HG03520 (cell line): Measurements from ENCODE around the gene AGBL1.

Experiments used
- ATAC-seq: cut with Tn5 transposase; IDR thresholded peaks from one replicate; pipeline ENCODE4 v1.9.1; 2021; ENCODE audit warnings: mild to moderate bottlenecking, moderate library complexity; ENCODE audit not compliant: unreplicated experiment

The AGBL1 gene

DNA sequence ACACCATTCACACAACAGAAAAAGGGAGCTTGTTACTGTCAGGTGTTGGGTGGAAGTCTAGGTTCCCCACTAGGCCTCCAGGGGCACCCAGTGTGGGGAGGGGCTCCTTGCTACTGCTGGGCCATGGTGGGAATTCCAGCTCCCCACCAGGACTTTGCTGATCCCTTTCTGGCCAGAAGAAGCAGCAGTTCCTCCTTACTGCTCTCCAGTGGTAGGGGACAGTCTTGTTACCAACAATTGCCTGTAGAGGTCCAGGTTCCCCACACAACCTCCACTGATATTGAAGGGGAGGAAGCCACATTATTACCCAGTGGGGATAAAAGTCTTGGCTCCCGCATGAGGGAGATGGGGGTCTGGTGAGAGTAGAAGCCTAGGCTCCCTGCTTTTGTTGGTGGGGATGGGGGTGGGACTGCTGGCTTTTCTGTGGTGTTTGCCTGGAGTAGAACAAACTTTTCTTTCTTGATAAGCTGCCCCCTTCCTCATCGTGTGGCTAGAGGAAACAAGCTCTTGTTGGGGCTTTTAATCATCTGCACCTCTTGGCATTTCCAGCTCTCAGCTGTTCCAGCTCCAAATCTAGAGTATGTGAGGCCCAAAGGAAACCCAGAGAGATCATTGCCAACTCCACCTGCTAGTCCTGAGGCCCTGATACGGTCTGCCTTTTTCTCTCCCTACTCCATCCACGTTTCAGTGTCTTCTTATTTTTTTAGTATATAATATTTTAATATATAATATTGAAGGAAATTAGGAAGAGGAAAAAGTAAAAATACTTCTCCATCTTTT, 824.2 kb downstream of the AGBL1 start:
- ATAC-seq = no peak

DNA sequence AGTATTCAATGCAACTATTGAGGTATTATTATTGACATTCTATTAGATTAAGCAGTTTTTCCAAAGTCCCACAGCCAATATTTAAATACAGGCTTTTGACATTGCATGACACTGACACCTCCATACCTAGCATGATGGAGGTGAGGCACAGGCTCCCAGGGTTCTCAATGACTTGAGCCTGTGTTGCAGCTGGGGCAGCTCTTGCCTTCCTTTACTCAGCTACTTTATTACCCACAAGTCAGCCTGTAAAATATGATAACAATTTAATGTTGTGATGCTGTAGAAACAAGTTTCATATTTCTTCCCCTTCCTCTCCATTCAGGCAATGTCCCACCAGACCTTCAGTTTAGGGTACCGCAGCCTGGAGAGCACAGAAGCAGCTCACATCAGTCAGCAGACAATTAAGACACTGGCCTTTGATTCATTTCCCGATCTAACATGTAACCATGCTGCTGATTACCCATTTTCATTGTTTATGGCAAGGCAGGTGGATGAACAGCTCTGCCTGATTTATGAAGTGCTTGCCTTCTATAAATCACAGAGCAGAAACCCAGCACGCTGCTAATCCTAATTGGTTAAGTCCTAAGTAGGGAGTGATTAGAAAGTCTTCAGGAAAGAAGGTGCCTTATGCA, 826.1 kb downstream of the AGBL1 start:
- no peak for ATAC-seq

DNA sequence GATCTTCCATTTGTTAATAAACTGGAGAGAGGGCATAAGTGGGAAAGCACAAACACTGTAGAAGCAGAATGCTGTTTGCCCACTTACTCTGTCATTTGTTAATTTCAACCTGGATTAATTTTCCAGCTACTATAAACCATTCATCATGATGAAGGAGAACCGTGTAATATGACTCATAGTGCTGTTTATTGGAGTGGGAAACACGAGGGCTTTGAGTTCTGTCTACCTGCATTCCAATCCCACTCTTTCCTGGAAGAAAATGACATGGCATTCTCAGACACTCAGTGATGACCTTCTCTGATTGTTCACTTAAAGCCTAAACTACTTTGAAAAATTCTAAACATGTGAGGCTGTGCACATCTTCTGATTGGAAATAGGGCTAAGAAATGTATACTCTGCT, 826.7 kb downstream of the AGBL1 start:
- ATAC-seq = no peak

DNA sequence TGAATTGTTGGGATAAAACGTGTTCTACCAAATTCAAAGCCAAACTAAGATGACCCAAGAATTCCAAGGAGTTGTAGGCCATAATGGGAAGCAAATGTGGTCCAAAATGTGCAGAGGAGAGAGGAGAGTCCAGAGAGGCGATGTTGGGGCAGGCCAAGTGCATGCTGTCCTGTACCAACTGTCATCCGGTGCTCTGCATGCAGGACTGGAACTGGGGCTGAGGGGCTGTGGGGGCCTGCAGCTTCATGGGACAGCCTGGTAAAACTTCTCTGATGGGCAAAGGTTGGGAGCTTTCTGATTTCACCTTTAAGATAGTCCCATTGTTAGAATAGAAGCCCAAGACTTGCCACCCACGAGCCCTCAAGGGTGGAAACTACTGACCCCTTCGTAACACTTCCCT, 831.4 kb downstream of the AGBL1 start:
- no peak for ATAC-seq

DNA sequence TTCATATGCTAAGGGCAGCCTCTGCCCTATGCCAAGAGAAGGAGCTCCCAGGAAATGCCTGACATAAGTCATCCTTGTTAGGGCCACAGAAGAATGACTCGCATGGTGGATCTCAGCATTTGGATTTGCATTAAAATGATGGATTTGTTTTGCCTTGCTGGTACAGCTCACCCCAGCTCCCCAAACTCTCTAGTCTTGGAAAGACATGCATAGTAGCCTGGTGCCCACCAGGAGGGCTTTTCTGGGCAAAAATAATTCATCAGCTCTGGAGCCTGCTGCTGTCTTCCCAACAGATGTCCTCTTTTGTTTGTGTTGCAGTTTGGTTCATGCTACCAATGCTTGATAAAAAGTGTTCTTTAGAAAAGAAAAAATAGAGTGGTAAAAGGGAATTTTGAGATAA, 833.0 kb downstream of the AGBL1 start:
- ATAC-seq = no peak

DNA sequence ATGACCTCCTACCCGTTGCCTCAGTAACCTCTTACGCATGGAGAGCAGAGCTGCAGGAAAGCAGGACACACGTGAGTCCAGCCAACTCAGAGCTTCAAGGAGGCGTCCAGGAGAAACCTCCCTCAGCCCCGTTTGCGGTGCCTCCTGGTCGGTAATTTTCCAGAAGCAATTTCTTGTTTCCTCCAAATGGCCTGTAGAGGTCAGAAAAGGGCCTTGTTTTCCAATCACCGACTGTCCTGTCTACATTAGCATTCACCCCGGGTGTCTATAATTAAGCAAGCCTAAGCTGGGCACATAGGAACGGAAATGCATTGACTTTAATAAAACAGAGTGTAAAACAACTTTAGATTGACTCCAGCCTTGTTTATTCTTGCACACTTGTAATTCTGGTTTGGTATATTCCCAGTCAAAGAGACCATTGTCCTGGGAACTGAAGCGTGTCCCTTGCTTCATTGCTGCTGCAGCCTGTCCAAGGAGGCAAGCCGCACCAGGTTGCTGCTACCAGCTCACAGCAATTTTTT, 836.2 kb downstream of the AGBL1 start:
- ATAC-seq = no peak

DNA sequence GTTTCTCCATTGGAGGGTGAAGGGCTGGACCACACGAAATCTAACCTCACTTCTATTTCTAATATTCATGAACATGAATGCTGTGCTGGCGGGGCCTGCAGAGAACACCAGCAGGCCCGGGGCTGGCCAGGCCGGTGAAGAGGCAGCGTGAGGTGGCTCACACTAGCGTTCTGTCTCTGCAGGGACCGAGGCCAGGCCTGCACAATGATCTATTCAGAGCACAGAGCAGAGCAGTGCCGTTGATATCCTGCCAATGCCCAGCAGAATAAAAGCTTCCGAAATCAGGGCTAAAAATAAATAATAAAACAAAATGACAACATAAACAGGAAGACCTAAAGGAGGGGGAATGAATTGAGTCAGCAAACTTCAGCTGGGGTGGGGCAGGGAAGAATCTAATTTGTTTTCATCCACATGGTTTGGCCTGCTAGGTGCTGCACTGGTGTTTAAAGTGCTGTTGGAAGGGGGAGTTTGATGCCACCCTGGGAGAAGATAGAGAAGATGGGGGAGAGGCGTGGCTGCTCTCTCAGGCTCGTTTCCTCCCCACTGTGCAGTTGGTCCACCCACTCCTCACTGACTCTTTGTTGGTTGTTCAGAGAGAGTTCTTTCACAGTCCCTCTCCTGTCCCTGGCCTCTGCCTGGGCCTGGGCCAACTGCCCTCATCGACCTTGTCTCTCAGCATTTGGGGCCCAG, 837.1 kb downstream of the AGBL1 start:
- ATAC-seq = no peak

DNA sequence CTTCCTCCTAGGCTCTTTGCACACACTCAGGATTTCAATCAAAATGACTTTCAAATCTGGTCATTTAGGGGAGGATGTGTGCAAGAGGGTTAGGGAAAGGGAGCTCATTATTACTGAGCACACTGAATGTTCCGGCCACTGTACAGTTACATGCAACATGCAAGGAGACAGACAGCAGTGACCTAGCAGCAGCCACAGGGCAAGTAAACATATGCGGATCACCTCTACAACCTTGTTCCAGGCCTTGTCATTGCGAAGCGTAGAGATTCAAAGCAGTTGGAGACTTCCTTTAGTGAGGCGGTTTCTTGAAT, 837.6 kb downstream of the AGBL1 start:
- ATAC-seq = no peak

DNA sequence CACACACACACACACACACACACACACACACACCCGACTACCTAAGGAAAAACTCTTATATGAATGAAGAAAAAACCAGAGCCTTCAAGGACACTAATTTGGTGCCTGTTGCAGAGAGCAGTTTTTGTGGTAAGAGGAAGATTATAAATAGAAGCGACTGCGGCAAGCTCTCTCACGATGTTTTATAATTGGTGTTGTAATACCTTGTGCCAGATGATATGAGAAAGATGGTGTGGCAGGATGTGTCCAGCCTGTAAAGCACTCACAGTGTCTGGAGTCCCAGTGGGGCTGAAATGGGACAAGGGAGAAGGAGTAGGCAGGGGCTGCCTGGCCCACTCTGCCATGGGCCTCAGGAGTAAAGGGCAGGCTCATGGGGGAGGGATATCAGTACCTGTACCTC, 839.9 kb downstream of the AGBL1 start:
- no peak for ATAC-seq

DNA sequence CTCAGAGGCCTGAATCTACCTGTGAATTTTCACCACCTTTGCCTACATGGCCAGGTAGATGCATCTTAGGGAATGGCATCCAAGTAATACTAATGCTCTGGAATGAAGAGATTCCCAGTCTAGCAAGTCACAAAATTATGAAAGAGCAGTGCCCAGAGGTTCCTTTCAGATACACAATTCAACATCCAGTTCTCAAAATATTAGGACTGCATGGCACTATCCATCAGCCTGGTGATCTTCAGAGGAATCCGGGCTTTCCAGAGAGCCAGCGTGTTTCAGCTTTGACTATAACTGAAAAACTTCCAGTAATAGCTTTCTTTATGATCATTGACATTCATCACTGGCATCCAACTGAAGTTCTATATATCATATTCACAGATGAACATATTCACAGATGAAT, 849.8 kb downstream of the AGBL1 start:
- ATAC-seq = no peak

DNA sequence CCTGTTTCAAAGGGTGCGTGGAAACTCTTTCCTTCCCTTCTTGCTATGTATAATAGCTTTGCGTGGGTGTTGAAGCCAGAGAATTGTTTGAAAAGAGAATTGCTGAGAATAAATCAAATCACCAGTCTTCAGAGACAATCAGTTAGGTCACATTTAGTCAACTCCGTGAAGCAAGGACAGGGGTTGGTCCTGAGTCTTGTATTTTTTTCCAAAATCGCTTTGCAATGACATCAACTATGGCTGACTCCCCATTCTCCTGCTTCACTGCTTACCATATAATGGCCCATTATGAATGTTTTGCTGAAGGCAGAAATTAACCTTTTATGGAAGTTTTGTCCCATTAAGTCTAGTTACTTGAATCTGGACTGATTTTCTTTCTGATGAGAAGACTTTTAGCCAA, 852.8 kb downstream of the AGBL1 start:
- no peak for ATAC-seq

DNA sequence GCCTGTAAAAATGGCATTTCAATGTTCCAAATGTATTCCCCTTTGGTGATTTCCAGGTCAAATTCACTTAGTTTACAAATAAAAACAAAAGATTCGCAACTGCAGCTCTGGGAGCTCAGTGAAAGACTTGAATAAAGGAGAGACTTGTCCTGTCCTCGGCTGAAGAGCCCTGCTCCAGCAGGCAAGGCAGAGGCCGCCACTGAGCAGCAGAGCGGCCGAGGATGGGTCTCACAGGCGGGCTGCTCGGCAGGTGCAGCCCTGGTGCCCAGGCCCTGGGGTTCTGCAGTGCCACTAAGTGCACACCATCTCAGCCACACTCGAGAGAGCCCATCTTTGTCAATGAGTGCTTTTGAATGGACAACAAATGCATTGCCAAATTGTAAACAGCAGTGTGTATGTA, 856.2 kb downstream of the AGBL1 start:
- ATAC-seq = no peak

DNA sequence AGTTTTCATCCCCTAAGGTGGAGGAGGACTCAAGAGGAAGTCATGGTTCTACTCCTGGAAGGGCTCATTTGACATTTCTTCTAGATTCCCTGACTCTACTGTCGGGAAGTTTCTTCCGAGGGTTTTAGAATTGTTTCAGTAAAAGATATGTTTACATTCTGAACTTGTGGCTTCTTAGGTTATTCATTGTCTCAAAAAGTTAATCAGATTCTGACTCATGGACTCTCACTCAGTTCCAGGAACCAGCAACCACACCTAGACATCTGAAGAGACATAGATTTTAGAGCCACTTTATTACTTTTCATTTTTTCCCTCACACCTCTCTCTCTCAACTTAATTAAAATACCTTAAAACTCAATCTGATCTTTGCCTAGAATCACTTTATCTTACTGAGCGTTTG, 862.6 kb downstream of the AGBL1 start:
- no peak for ATAC-seq

DNA sequence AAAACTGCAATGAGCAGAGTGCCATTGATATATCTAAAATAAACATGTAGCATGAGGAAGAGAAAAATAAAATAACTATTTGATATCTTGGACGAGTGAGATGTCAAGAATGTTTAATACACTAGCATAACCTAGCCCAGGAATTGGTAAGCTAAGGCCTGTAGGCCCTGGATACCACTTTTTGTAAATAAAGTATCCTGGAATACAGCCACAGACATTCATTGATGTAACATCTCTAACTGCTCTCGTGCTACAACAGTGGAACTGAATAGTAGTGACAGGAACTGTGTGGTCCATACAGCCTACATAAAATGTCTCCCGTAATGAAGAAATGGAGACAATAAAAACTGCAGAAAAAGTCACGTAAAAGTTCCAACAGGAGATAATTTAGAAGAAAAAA, 869.0 kb downstream of the AGBL1 start:
- no peak for ATAC-seq

DNA sequence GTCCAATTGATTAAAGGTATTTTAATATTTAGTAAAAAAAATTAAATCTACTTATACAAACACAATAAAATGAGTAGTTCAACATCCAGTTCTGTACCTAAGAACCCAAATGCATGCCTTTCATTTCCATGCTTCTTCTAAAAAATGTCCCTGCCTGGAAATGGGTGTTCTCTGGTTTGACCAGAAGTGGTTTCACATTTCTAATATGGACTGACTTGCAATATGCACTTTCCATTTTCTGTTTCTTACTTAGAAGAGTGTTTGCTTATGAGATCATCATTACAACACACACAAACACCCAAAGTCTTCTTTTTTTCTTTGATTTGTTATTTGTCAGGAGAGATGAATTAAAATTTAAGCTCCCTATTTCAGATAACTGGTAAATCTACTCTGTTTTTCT, 879.6 kb downstream of the AGBL1 start:
- ATAC-seq = no peak

DNA sequence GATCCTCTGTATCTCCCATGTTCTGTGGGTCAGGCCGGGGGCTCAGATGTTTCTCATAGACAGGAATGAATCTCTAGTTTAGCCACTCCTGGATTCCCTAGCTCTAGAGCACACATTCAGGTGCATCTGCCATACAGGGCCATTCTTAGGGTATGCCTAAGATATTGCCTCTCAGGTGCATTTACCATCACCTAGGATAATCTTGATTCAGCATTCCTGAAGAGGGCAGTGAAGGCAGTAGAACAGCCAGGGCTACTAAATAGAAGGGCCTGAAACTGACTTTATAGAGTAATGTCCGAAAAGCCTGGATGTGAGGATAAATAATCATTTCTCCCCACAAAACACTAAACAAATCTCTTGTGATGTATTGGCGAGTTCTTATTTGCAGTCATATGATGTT, 882.0 kb downstream of the AGBL1 start:
- ATAC-seq = no peak

DNA sequence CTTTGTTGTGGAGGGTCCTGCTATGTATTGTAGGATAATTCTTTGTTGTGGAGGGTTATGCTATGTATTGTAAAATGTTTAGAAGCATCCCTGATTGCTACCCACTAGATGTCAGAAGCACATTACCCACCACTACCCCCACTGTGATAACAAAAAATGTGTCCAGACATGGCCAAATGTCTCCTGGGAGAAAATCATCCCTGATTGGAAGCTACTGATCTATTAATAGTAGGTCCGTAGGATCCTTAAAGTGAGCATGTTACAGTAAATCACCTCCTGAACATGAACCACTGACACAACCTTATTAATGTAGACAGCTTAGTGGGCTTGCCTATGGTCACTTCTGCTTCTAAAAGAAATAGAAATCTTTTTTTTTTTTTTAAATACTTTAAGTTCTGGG, 884.6 kb downstream of the AGBL1 start:
- no peak for ATAC-seq

DNA sequence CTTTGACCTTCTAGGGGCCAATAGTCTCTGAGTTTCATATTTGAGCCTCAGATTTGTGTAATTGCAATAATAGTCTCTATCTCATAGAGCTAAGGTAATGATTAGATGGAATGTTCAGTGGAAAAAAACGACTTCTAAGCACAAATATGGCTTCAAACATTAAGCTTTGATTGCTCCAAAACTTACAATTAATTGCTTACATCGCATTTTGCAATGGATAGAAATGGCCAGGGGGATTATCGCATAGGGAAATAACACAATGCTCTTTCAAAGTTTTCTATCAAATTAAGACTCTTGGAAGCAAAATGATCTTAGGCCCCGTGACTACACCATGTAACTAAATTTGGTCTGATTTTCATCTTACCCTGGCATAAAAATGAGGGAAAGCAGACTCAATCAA, 888.6 kb downstream of the AGBL1 start:
- ATAC-seq = no peak

DNA sequence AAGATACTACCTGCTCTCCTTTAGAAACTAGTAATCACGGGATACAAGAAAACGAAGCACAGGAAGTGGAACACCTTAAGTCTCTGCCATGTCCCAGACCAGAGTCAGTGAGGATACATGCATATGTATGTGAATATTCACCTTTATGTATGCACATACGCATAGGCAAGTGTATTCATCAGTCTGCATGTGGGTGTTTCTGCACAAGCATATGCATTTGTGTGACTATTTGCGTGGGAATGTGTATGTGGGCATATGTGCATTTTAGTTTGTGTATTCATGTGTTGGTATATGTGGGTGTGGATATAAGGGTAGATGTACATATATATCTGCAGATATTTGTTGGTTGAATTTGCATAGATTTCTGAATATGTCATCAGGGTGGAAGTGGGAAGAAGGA, 889.7 kb downstream of the AGBL1 start:
- ATAC-seq = no peak

DNA sequence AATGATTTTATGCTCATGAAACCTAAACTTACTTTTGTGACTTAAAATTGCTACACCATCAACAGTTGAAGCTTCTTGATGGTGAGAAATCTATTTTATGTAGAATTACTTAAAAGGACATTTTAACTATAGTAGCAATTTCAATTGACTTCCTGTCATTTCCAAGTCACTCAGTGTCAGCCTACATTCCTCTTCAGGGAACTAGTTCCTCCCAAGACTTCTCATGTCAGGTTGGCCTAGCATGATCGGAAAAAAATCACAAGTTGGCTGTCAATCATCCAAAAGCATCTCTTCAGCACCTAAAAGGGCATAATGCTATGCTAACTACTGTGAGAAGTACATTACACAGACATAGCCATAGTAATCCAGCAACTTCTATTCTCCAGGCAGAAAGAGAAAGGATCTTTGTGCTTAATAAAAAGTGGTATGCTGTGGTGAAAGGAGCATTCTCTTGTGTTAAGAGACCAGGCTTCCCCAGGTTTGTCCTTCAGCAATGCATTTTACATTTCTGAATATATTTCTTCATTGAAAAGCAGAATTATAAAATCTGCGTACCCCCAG, 893.7 kb downstream of the AGBL1 start:
- ATAC-seq = no peak

DNA sequence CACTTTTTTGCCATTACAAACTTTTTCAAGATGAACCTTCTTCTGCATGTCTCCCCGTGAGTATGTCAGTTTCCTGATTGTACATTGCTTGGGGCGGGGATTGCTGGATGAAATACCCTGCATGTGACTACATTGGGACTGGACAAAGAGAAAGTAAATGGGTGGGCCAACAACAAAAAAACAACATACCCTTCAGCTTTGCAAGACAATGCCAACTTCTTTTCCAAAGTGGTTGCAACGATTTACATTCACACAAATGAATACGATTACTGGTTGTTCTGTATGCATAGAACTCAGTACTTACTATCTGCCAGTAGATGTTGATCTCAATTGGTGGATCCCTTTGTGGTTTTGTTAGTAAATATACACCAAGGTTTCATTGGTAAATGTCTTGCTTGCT, 908.4 kb downstream of the AGBL1 start:
- no peak for ATAC-seq

DNA sequence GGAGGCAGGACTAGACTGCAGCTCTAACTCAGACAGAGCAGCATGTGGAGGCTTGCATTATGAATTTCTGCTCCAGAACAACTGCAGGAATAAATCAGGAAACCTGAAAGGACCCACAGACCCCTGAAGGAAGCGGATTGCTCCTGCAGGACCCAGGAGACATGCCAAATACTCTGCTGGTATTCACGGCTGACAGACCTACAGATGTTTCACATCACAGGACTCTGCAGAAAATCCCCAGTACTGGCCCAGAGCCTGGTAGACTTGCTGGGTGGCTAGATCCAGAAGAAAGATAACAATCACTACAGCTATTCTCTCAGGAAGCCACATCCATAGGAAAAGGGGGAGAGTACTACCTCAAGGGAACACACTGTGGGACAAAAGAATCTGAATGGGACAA, 942.1 kb downstream of the AGBL1 start:
- ATAC-seq = no peak
